Osteoblast (primary cell): ENCODE data around the gene TBCB. TPM values are rescaled to one million over a fixed set of nuclear protein-coding genes. Genes with fewer than 3 reads are reported as not detected.
A peak's percentile ranks its signal among the peaks of the same experiment; 100 is the strongest.

Experiments used
- DNase-seq: peaks from one replicate; pipeline ENCODE4 v3.0.0; 2011; ENCODE audit warnings: low spot score, mixed read lengths; ENCODE audit not compliant: insufficient read length; ENCODE audit errors: missing footprints
- H2AFZ ChIP-seq: 2 replicates; pipeline ENCODE4 v1.6.0; 2011; ENCODE audit warnings: mild to moderate bottlenecking, low read length
- H3K27ac ChIP-seq: 2 replicates; pipeline ENCODE4 v1.5.1; 2011; ENCODE audit warnings: mild to moderate bottlenecking, low read depth, low read length, moderate library complexity
- H3K27me3 ChIP-seq: 2 replicates; pipeline ENCODE4 v1.6.0; 2012; ENCODE audit warnings: mild to moderate bottlenecking, control low read depth, inconsistent platforms, low read length, moderate library complexity; ENCODE audit not compliant: insufficient read depth
- H3K36me3 ChIP-seq: 2 replicates; pipeline ENCODE4 v1.5.1; 2011; ENCODE audit warnings: mild to moderate bottlenecking, low read length, control low read depth, moderate library complexity; ENCODE audit not compliant: insufficient read depth
- H3K4me1 ChIP-seq: 2 replicates; pipeline ENCODE4 v1.5.1; 2011; ENCODE audit warnings: mild to moderate bottlenecking, low read length, control low read depth, moderate library complexity; ENCODE audit not compliant: insufficient read depth
- H3K4me2 ChIP-seq: 2 replicates; pipeline ENCODE4 v1.6.0; 2011; ENCODE audit warnings: mild to moderate bottlenecking, low read length; ENCODE audit not compliant: insufficient read depth
- H3K4me3 ChIP-seq: fragments of 200-600 bp; sonication (generic); 3 replicates; pipeline ENCODE4 v1.5.1; 2012; ENCODE audit warnings: mild to moderate bottlenecking, low read length, inconsistent platforms; ENCODE audit not compliant: insufficient read depth
- H3K79me2 ChIP-seq: 2 replicates; pipeline ENCODE4 v1.6.0; 2012; ENCODE audit warnings: mild to moderate bottlenecking, low read length, control low read depth, inconsistent platforms; ENCODE audit not compliant: insufficient read depth
- H3K9me3 ChIP-seq: 2 replicates; pipeline ENCODE4 v1.5.1; 2011; ENCODE audit warnings: low read depth, low read length, control low read depth
- H4K20me1 ChIP-seq: 2 replicates; pipeline ENCODE4 v1.6.0; 2012; ENCODE audit warnings: mild to moderate bottlenecking, low read length, control low read depth; ENCODE audit not compliant: insufficient read depth
- CTCF ChIP-seq: IDR thresholded peaks from 2 replicates; pipeline ENCODE4 v1.5.1; 2011; ENCODE audit warnings: mild to moderate bottlenecking, low read depth, low read length, moderate library complexity; ENCODE audit errors: extremely low read depth
- total RNA-seq: library from RNA; depleted of rRNA; stranded (reverse); fragments of >200 nt; gene quantifications from 2 replicates; pipeline ENCODE4 v1.2.3, GENCODE V29; 2012

The TBCB gene
- total RNA-seq, 1 donor, result 136 TPM

GRCh38 chr19:36100476-36100875 is 14.8 kb upstream of the TBCB start:
- Histone ChIP-seq H3K79me2 (no peaks in the 10 kb centered on the region), H3K4me2 (no peak overlapping the region), H3K9me3 (no peaks in the 10 kb centered on the region), H3K27me3 (no peaks in the 10 kb centered on the region), H2AFZ (no peak overlapping the region), H3K36me3 (peaks cover 32% of the 10 kb centered on the region), H4K20me1 (no peaks in the 10 kb centered on the region), H3K4me3 (no peak overlapping the region), H3K4me1 (no peaks in the 10 kb centered on the region), H3K27ac (no peak overlapping the region)
- TF ChIP-seq CTCF, result no peak
- peak; percentile 36 for DNase-seq

GRCh38 chr19:36101550-36102327 is 13.5 kb upstream of the TBCB start:
- H3K27ac ChIP-seq, result no peak overlapping the region
- peaks cover 32% of the 10 kb centered on the region for H3K36me3 ChIP-seq

GRCh38 chr19:36103040-36103626 is 12.1 kb upstream of the TBCB start:
- H3K4me1 ChIP-seq, result no peaks in the 10 kb centered on the region
- no peak overlapping the region for H3K27ac ChIP-seq
- no peaks in the 10 kb centered on the region for H3K9me3 ChIP-seq
- H4K20me1 ChIP-seq, result no peaks in the 10 kb centered on the region
- H3K36me3 ChIP-seq, result peaks cover 22% of the 10 kb centered on the region
- no peaks in the 10 kb centered on the region for H3K79me2 ChIP-seq
- no peak overlapping the region for H3K4me2 ChIP-seq
- no peak overlapping the region for H2AFZ ChIP-seq
- no peak for TF ChIP-seq CTCF
- DNase-seq, result peak; percentile 22
- H3K27me3 ChIP-seq, result no peaks in the 10 kb centered on the region
- no peak overlapping the region for H3K4me3 ChIP-seq

More at GRCh38 chr19:36101550-36102327, 13.5 kb upstream of the TBCB start:
- Histone ChIP-seq H3K4me3 (no peak overlapping the region), H3K9me3 (no peaks in the 10 kb centered on the region), H3K4me1 (no peaks in the 10 kb centered on the region), H4K20me1 (no peaks in the 10 kb centered on the region), H3K27me3 (no peaks in the 10 kb centered on the region), H3K79me2 (no peaks in the 10 kb centered on the region), H3K4me2 (no peak overlapping the region), H2AFZ (no peak overlapping the region)
- no peak for TF ChIP-seq CTCF
- peak; percentile 69 for DNase-seq

GRCh38 chr19:36103842-36104552 is 11.3 kb upstream of the TBCB start:
- no peak for TF ChIP-seq CTCF
- H4K20me1 ChIP-seq, result no peaks in the 10 kb centered on the region
- H3K9me3 ChIP-seq, result no peaks in the 10 kb centered on the region
- no peaks in the 10 kb centered on the region for H3K4me1 ChIP-seq
- H3K4me3 ChIP-seq, result no peak overlapping the region
- H3K4me2 ChIP-seq, result no peak overlapping the region
- no peak overlapping the region for H2AFZ ChIP-seq
- H3K79me2 ChIP-seq, result no peaks in the 10 kb centered on the region
- no peak overlapping the region for H3K27ac ChIP-seq
- H3K36me3 ChIP-seq, result peaks cover 22% of the 10 kb centered on the region
- no peaks in the 10 kb centered on the region for H3K27me3 ChIP-seq
- peak; percentile 81 for DNase-seq
